Measurements from ENCODE around the gene NUDT15. TPM values are rescaled to one million over a fixed set of nuclear protein-coding genes. Genes with fewer than 3 reads are reported as not detected.

Gene NUDT15
- polyA plus RNA-seq, 1 of the 3 experiments (the other 2 are of a cell fraction), result 11.9 TPM

DNA sequence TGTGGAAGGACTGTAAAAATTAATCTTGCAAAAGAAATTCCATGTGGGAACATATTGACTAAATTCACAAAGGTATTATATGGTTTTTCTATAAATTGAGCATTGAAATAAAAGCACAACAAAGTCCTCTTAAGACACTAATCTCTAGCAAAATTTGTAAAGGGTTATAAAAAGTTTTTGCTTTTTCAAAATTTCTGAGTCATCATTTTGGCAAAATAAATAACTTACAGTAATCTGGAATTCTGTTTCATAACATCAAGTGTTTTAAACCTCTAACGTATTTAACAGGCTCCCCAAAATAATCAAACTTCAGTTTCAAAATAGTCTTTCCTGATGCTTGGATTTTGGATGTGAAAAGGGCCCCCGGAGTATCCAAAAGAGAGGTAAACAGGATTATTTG is 31.4 kb downstream of the NUDT15 start:
- peaks cover 23% of the 10 kb centered on the region; the same call in 1 of the 2 replicates for H3K9me3 ChIP-seq
- H3K4me3 ChIP-seq (ENCODE audit: low read depth in 2 of 2, low read length in 1 of 2), result no peak overlapping the region
- H3F3A ChIP-seq (replicated peaks; ENCODE audit: insufficient read depth), result no peaks in the 10 kb centered on the region
- TF ChIP-seq NRF1 (IDR thresholded peaks at IDR 0.05; ENCODE audit: low read depth, low read length) (no peak), RFX5 (IDR thresholded peaks at IDR 0.05; ENCODE audit: low read length) (no peak), SMC3 (IDR thresholded peaks at IDR 0.05; ENCODE audit: low read depth, low read length) (no peak), FOXJ3 (CRISPR knock-in tag; IDR thresholded peaks at IDR 0.05) (no peak), ELF1 (IDR thresholded peaks at IDR 0.05) (no peak)
- POLR2A ChIA-PET, result no interaction called here
- H2AFZ ChIP-seq (ENCODE audit: low read depth), result no peak overlapping the region
- WGBS (ENCODE audit: low lambda C conversion rate), result 98% methylated on average over 2 of the region's 2 CpGs
- H3K4me1 ChIP-seq (ENCODE audit: control insufficient read depth in 1 of 2, insufficient read depth in 2 of 2, low read depth in 1 of 2, low read length in 1 of 2), result no peaks in the 10 kb centered on the region
- no peak for DNase-seq
- 0 out of 2 replicates have a peak, but pooled peaks cover 6% of the 10 kb centered on the region for H3K79me2 ChIP-seq (ENCODE audit: insufficient read depth)
- no peak overlapping the region for H3K27ac ChIP-seq (ENCODE audit: low read depth in 2 of 2, low read length in 1 of 2)
- no peaks in the 10 kb centered on the region for H3K9me2 ChIP-seq
- no peak overlapping the region for H3K4me2 ChIP-seq
- no peaks in the 10 kb centered on the region for H4K20me1 ChIP-seq (ENCODE audit: insufficient read depth)
- H3K9ac ChIP-seq, result no peak overlapping the region
- H3K36me3 ChIP-seq (replicated peaks in 1 of 2; ENCODE audit: control insufficient read depth in 1 of 2, insufficient read depth in 2 of 2, low read length in 1 of 2), result peaks cover 57 to 91% of the 10 kb centered on the region in 2 experiments
- CTCF ChIA-PET, result no interaction called here
- H3K27me3 ChIP-seq (ENCODE audit: insufficient read depth), result no peaks in the 10 kb centered on the region

- peaks cover 23% of the 10 kb centered on the region; the same call in 1 of the 2 replicates for H3K9me3 ChIP-seq
- no peak overlapping the region for H3K9ac ChIP-seq
- DNase-seq, result no peak
- H2AFZ ChIP-seq (ENCODE audit: low read depth), result no peak overlapping the region
- H3K36me3 ChIP-seq (replicated peaks in 1 of 2; ENCODE audit: control insufficient read depth in 1 of 2, insufficient read depth in 2 of 2, low read length in 1 of 2), result peaks cover 63 to 91% of the 10 kb centered on the region in 2 experiments
- ChIA-PET POLR2A (no interaction called here), CTCF (no interaction called here)
- H3K79me2 ChIP-seq (ENCODE audit: insufficient read depth), result 0 out of 2 replicates have a peak, but pooled peaks cover 4% of the 10 kb centered on the region
- 81% methylated on average over 1 of the region's 1 CpG for WGBS (ENCODE audit: low lambda C conversion rate)
- H3K9me2 ChIP-seq, result no peaks in the 10 kb centered on the region
- TF ChIP-seq MAX (IDR thresholded peaks at IDR 0.05; ENCODE audit: low read depth) (no peak), RCOR1 (IDR thresholded peaks at IDR 0.05; ENCODE audit: low read length) (no peak), NRF1 (IDR thresholded peaks at IDR 0.05; ENCODE audit: low read depth, low read length) (no peak), USF1 (IDR thresholded peaks at IDR 0.05; ENCODE audit: borderline replicate concordance, low read depth) (no peak), FOXJ3 (CRISPR knock-in tag; IDR thresholded peaks at IDR 0.05) (no peak), POLR2AphosphoS5 (IDR thresholded peaks at IDR 0.05; ENCODE audit: low read depth, low read length) (no peak), RXRA (IDR thresholded peaks at IDR 0.05; ENCODE audit: borderline replicate concordance, low read depth) (no peak), SIN3A (IDR thresholded peaks at IDR 0.05; ENCODE audit: borderline replicate concordance, low read depth, low read length) (no peak), EP300 (IDR thresholded peaks at IDR 0.05; ENCODE audit: borderline replicate concordance in 1 of 2, low read depth in 1 of 2, low read length in 1 of 2) (no peak), JUND (IDR thresholded peaks at IDR 0.05) (no peak), GATA2 (CRISPR knock-in tag; IDR thresholded peaks at IDR 0.05) (no peak)
- TF ChIP-seq, protein P1, sequence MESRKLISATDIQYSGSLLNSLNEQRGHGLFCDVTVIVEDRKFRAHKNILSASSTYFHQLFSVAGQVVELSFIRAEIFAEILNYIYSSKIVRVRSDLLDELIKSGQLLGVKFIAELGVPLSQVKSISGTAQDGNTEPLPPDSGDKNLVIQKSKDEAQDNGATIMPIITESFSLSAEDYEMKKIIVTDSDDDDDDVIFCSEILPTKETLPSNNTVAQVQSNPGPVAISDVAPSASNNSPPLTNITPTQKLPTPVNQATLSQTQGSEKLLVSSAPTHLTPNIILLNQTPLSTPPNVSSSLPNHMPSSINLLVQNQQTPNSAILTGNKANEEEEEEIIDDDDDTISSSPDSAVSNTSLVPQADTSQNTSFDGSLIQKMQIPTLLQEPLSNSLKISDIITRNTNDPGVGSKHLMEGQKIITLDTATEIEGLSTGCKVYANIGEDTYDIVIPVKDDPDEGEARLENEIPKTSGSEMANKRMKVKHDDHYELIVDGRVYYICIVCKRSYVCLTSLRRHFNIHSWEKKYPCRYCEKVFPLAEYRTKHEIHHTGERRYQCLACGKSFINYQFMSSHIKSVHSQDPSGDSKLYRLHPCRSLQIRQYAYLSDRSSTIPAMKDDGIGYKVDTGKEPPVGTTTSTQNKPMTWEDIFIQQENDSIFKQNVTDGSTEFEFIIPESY (IDR thresholded peaks at IDR 0.05; ENCODE audit: borderline replicate concordance, low read depth), result no peak
- no peak overlapping the region for H3K4me3 ChIP-seq (ENCODE audit: low read depth in 2 of 2, low read length in 1 of 2)
- H3K4me2 ChIP-seq, result no peak overlapping the region
- no peak overlapping the region for H3K27ac ChIP-seq (ENCODE audit: low read depth in 2 of 2, low read length in 1 of 2)
- no peaks in the 10 kb centered on the region for H4K20me1 ChIP-seq (ENCODE audit: insufficient read depth)
- no peaks in the 10 kb centered on the region for H3K27me3 ChIP-seq (ENCODE audit: insufficient read depth)
- no peaks in the 10 kb centered on the region for H3K4me1 ChIP-seq (ENCODE audit: control insufficient read depth in 1 of 2, insufficient read depth in 2 of 2, low read depth in 1 of 2, low read length in 1 of 2)
- H3F3A ChIP-seq (replicated peaks; ENCODE audit: insufficient read depth), result no peaks in the 10 kb centered on the region
Measured at GRCh38 chr13:48069573-48069972, 32.0 kb downstream of the NUDT15 start.
